A549 treated with GW870086 at 1 μM for 4 hours (cell line): Measurements from ENCODE around the gene NUTM2D. TPM values are rescaled to one million over a fixed set of nuclear protein-coding genes. Genes with fewer than 3 reads are reported as not detected.

Experiments
- total RNA-seq: library from RNA; stranded (reverse); fragments of 200-300 nt; extraction: Qiagen RNA extraction; gene quantifications from 5 replicates; pipeline ENCODE4 v1.2.3, GENCODE V29; 2022; ENCODE audit warnings: low read depth

The NUTM2D gene
- 1.1 to 1.8 TPM (median 1.5 TPM) in 5 replicates for total RNA-seq

GRCh38 chr10:87357444-87357843 lies at the start of gene NUTM2D:
NUTM2D (plus strand) TSS chr10:87357744; CDS start chr10:87358266, 522 bp downstream.

Other genes with a start within 250 kb of the NUTM2D start
- gene NUTM2A, start 132.3 kb upstream of the NUTM2D start, total RNA-seq, result 0.10 to 0.21 TPM (median 0.16 TPM) in 3 of 5 replicates, not detected in the others
- 19.8 to 28.0 TPM (median 25.7 TPM) in 5 replicates for gene MINPP1, start 147.1 kb downstream of the NUTM2D start, total RNA-seq